ENCODE measurements around the gene MERTK. TPM values are rescaled to one million over a fixed set of nuclear protein-coding genes. Genes with fewer than 3 reads are reported as not detected.

Gene MERTK
- total RNA-seq, 2 experiments from 2014 or later = 0.08 to 0.19 TPM

DNA sequence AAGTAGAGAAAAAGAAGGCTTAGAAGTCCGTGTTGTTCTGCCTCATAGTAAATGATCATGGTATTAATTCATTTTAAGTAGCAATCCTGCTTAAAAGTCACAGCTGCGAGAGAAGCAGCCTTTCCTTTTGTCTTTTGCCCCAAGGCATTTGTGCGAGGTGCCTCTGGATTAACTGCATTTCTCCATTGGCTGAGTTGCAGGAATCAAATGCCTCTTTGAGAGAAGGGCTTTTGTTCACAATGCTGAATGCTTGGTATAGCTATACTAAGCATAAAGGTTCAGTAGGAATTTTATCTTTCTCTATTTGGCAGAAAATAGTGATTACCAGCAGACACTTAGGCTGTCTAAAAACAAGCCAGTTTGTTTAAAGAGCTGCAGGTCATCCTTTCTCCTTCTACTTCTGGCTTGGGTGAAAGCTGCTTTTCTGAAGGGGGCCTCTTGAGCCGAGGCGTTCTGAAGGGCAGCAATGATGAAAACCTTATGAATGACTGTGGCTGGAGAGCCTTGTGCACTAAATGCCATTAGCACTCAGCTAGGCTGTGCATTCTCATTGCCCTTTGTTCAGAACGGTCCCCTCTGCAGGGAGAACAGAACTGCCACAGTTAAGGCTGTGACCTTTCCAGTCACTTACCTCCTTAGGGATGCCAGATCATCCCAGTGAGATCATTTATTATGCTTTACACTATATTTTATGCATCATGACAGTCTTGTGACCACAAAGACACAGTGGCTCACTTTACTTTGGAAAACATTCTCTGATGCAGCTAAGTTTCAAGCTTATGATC is 87.9 kb downstream of the MERTK start:
- Mint-ChIP-seq H3K27ac (no peak overlapping the region), H3K4me1 (ENCODE audit: low read depth) (no peaks in the 10 kb centered on the region), H3K4me3 (no peak overlapping the region), H3K27me3 (no peaks in the 10 kb centered on the region), H3K9me3 (no peaks in the 10 kb centered on the region), H3K36me3 (ENCODE audit: low read depth) (no peaks in the 10 kb centered on the region)
- no peak for DNase-seq
- Histone ChIP-seq H3K4me3 (ENCODE audit: low read length) (no peak overlapping the region), H3K9me3 (ENCODE audit: control insufficient read depth in 1 of 2, insufficient read depth in 1 of 2, low read length in 2 of 2) (no peaks in the 10 kb centered on the region), H3K36me3 (ENCODE audit: insufficient read depth, low read length) (no peaks in the 10 kb centered on the region), H3K27me3 (ENCODE audit: control insufficient read depth in 1 of 2, insufficient read depth in 2 of 2, low read length in 2 of 2) (no peaks in the 10 kb centered on the region), H3K27ac (ENCODE audit: low read depth in 1 of 2, low read length in 2 of 2) (no peak overlapping the region), H3K4me1 (ENCODE audit: insufficient read depth, low read length) (peaks cover 3% of the 10 kb centered on the region)
- ChIA-PET CTCF (interaction anchor here (0.6 kb wide), 2 partner anchors 10 to 53 kb away, joined by 3 read pairs; no protein-coding TSS in a partner anchor), POLR2A (no interaction called here)
- no peak for ATAC-seq (ENCODE audit: poor library complexity)
- TF ChIP-seq, protein P1, sequence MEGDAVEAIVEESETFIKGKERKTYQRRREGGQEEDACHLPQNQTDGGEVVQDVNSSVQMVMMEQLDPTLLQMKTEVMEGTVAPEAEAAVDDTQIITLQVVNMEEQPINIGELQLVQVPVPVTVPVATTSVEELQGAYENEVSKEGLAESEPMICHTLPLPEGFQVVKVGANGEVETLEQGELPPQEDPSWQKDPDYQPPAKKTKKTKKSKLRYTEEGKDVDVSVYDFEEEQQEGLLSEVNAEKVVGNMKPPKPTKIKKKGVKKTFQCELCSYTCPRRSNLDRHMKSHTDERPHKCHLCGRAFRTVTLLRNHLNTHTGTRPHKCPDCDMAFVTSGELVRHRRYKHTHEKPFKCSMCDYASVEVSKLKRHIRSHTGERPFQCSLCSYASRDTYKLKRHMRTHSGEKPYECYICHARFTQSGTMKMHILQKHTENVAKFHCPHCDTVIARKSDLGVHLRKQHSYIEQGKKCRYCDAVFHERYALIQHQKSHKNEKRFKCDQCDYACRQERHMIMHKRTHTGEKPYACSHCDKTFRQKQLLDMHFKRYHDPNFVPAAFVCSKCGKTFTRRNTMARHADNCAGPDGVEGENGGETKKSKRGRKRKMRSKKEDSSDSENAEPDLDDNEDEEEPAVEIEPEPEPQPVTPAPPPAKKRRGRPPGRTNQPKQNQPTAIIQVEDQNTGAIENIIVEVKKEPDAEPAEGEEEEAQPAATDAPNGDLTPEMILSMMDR (IDR thresholded peaks at IDR 0.05) = no peak
- intact Hi-C loops (cut with DNase I, micrococcal nuclease) = no loop called here

DNA sequence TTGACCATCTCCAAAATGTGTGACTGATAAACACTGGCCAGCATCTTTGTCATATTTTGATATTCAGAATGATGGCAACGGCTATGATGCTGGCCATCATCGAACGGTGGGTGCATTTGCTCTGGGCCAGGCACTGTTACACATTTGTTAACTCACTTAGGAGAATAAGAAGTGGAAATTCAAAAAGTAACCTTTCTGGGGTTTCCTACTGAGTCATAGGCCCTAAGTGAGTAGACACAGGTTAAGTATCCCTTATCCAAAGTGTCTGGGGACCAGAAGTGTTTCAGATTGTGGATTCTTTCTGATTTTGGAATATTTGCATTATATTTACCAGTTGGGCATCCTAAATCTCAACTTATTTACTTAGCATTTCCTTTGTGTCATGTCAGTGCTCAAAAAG is 92.0 kb downstream of the MERTK start:
- DNase-seq (no peak), ATAC-seq (ENCODE audit: poor library complexity) (no peak)
- Histone ChIP-seq H3K36me3 (ENCODE audit: insufficient read depth, low read length) (no peaks in the 10 kb centered on the region), H3K4me3 (ENCODE audit: low read length) (no peak overlapping the region), H3K9me3 (ENCODE audit: control insufficient read depth in 1 of 2, insufficient read depth in 1 of 2, low read length in 2 of 2) (no peaks in the 10 kb centered on the region), H3K4me1 (ENCODE audit: insufficient read depth, low read length) (no peaks in the 10 kb centered on the region), H3K27ac (ENCODE audit: low read depth in 1 of 2, low read length in 2 of 2) (no peak overlapping the region), H3K27me3 (ENCODE audit: control insufficient read depth in 1 of 2, insufficient read depth in 2 of 2, low read length in 2 of 2) (no peaks in the 10 kb centered on the region)
- no peak overlapping the region for H3K4me3 Mint-ChIP-seq
- TF ChIP-seq, protein P1 (IDR thresholded peaks at IDR 0.05) = no peak
- no peak overlapping the region for H3K27ac Mint-ChIP-seq
- ChIA-PET POLR2A (no interaction called here), CTCF (no interaction called here)
- H3K9me3 Mint-ChIP-seq = no peaks in the 10 kb centered on the region
- no peaks in the 10 kb centered on the region for H3K4me1 Mint-ChIP-seq (ENCODE audit: low read depth)
- peaks cover 4% of the 10 kb centered on the region for H3K27me3 Mint-ChIP-seq
- intact Hi-C loops (cut with DNase I, micrococcal nuclease) = loop anchor here in 1 of 2 experiments (2.0 kb wide), 1 partner anchor 18 kb away; no protein-coding TSS in a partner anchor
- no peaks in the 10 kb centered on the region for H3K36me3 Mint-ChIP-seq (ENCODE audit: low read depth)

DNA sequence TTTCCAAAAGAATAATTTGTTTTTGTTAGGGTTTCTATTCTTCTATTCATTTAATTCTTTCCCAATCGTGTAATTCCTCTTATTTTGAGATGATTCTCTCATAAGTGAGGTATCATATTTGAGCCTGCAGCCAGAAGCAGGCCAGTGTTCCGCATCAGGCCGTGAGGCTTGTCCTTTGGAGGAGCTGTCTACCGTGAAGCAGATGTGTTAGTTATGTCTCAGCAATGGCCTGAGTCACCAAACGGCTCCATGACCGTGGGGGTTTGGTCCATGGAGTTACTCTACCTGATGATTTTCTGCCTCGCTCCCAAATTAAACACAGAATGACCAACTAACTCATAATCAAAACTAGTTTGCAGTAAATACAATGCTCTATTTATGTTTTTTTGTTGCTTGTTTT is 92.4 kb downstream of the MERTK start:
- Mint-ChIP-seq H3K36me3 (ENCODE audit: low read depth) (no peaks in the 10 kb centered on the region), H3K27ac (no peak overlapping the region), H3K4me3 (no peak overlapping the region), H3K4me1 (ENCODE audit: low read depth) (no peaks in the 10 kb centered on the region), H3K27me3 (peaks cover 4% of the 10 kb centered on the region), H3K9me3 (no peaks in the 10 kb centered on the region)
- no peaks in the 10 kb centered on the region for H3K27me3 ChIP-seq (ENCODE audit: control insufficient read depth in 1 of 2, insufficient read depth in 2 of 2, low read length in 2 of 2)
- H3K36me3 ChIP-seq (ENCODE audit: insufficient read depth, low read length) = no peaks in the 10 kb centered on the region
- DNase-seq (no peak), ATAC-seq (ENCODE audit: poor library complexity) (no peak)
- H3K4me1 ChIP-seq (ENCODE audit: insufficient read depth, low read length) = no peaks in the 10 kb centered on the region
- intact Hi-C loops (cut with DNase I, micrococcal nuclease) = loop anchor here in 1 of 2 experiments (2.0 kb wide), 1 partner anchor 18 kb away; no protein-coding TSS in a partner anchor
- ChIA-PET CTCF (no interaction called here), POLR2A (no interaction called here)
- TF ChIP-seq, protein P1 (IDR thresholded peaks at IDR 0.05) = no peak
- no peak overlapping the region for H3K27ac ChIP-seq (ENCODE audit: low read depth in 1 of 2, low read length in 2 of 2)
- no peaks in the 10 kb centered on the region for H3K9me3 ChIP-seq (ENCODE audit: control insufficient read depth in 1 of 2, insufficient read depth in 1 of 2, low read length in 2 of 2)
- H3K4me3 ChIP-seq (ENCODE audit: low read length) = no peak overlapping the region

Measured in CD4-positive, alpha-beta T cell (primary cell).